Epithelial cell of proximal tubule (primary cell): ENCODE results near the gene ERF. TPM values are rescaled to one million over a fixed set of nuclear protein-coding genes. Genes with fewer than 3 reads are reported as not detected.

Experiments used
- DNase-seq: peaks from one replicate; pipeline ENCODE4 v3.0.0-alpha.2; 2011; ENCODE audit warnings: low read depth
- H3K4me3 ChIP-seq: 2 replicates; pipeline ENCODE4 v1.5.1; 2011; ENCODE audit warnings: low read depth, mild to moderate bottlenecking, low read length
- total RNA-seq: library from RNA; depleted of rRNA; stranded (reverse); fragments of >200 nt; gene quantifications from 2 replicates; pipeline ENCODE4 v1.2.3, GENCODE V29; 2015
- TF ChIP-seq, protein P1 (sequence below): conservative IDR thresholded peaks from 2 replicates; pipeline ENCODE4 v1.5.1; 2012; ENCODE audit warnings: low read depth, mild to moderate bottlenecking, low read length

Gene ERF
- total RNA-seq, 1 donor from 2014 or later = 36.3 TPM

DNA sequence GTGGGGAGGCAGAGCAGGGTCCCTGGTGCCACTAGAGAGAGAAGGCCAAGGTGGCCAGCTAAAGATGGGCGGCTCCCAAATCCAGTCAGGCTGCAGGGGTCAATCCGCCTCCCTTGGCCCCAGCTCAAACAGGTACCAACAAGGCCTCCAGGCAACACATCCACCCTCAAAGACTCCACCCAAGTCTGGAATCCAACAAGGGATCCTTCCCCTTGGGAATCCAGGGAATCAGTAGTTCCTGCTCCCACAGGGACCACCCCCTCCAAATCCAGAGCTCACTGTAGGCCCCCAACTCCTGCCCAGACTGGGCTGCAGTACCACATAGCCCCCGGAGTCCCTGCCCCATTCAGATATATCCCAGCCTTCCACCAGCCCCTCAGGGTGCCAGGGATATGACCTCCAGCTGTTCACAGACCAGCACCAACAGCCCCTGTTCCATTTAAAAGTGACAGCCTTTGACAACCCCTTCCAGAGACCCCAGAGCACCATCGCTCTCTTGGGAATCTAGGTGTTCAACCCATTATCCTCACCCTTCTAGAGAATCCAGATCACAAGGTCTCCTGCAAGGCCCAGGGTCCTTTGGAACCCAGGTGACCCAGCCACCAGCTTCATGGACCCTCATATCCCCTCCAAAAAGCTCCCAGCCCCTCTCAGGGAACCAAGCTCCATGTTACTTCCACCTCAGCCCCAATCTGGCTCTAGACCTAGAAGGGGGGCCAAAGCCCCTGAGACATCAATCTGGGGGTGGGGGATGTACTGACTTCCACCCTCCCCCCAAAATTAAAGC is 3.2 kb downstream of the ERF start:
- DNase-seq = no peak
- TF ChIP-seq, protein P1, sequence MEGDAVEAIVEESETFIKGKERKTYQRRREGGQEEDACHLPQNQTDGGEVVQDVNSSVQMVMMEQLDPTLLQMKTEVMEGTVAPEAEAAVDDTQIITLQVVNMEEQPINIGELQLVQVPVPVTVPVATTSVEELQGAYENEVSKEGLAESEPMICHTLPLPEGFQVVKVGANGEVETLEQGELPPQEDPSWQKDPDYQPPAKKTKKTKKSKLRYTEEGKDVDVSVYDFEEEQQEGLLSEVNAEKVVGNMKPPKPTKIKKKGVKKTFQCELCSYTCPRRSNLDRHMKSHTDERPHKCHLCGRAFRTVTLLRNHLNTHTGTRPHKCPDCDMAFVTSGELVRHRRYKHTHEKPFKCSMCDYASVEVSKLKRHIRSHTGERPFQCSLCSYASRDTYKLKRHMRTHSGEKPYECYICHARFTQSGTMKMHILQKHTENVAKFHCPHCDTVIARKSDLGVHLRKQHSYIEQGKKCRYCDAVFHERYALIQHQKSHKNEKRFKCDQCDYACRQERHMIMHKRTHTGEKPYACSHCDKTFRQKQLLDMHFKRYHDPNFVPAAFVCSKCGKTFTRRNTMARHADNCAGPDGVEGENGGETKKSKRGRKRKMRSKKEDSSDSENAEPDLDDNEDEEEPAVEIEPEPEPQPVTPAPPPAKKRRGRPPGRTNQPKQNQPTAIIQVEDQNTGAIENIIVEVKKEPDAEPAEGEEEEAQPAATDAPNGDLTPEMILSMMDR = no peak
- H3K4me3 ChIP-seq = peak overlapping the region; percentile 14

DNA sequence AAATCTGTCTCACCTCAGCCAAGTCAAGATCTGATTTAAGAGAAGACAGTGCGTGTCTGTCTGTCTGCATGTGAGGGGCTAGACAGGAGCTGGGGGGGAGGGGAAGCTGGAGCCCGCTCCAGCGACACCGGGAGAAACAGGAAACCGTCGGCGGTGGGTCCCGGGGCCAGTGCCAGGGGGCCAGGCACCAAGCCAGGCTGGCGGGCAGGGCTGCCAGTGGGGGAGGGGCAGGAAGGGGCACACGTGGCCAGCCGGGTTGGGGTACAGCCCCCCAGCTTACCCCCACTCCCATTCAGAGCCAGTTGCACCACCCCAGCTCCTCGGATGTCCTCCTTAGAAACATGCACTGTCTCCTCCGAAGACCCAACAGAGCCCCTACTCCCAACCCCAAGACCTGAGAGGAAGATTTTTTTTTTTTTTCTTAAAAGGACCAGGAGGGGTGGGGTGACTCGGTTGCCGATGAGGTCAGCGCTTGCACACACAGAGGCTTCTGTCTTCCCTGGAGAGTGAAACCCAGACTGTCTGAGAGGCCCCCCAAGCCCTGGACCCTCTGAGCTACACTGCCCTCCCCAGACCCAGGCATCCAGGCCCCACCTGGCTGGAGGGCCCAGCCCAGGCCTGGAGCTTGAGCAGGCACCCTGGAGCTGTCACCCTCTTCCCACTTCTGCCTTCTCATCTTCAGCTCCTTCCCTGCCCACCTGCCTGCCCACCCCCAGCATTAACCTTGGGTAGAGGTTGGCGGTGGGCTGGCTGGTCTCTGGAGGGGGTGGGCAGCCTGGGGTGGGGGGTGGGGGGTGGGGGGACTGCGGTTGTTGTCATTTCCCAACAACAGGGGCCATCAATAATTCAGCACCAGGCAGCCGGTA is 4.0 kb downstream of the ERF start:
- TF ChIP-seq, protein P1 = no peak
- no peak for DNase-seq
- peak overlapping the region; percentile 16 for H3K4me3 ChIP-seq

DNA sequence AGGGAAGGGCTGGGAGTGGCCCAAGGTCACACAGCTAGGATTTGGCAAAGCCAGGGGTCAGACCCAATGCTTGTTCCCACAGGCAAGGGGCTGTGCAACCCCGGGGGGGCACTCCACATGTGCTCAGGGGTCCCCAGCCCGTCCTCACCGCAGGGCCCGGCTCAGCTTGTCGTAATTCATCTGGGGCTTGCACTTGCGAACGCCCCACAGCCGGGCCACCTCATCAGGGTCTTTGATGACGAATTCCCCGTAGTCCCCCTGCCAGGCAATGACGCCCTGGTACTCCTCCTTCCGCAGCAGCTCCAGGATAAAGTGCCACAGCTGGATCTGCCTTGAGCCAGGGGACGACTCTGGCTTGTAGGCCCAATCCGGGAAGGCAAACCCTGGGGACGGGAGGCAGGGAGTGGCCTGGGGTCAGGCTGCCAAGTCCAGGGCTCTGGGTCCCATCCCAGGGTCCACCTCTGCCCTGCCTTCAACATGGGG is 4.7 kb downstream of the ERF start:
- no peak for DNase-seq
- no peak overlapping the region for H3K4me3 ChIP-seq
- TF ChIP-seq, protein P1 = no peak

DNA sequence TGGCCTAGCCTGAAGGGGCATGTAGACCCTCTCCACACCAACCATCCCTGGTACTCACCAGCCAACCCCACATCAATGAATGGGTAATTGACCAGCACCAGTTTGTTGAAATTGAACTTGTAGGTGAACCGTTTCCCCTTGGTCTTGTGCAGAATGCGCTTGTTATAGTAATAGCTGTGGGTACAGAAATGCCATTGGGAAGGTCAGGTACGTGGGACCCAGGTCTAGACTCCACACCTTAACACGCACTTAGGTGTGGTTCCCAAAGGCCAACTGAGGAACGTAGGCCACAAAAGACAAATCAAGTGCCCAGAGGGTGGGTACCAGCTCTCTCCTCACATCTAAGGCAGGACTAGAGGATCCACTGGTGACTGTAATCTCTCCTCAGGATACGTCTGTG is 5.2 kb downstream of the ERF start:
- no peak overlapping the region for H3K4me3 ChIP-seq
- TF ChIP-seq, protein P1 = no peak
- no peak for DNase-seq

DNA sequence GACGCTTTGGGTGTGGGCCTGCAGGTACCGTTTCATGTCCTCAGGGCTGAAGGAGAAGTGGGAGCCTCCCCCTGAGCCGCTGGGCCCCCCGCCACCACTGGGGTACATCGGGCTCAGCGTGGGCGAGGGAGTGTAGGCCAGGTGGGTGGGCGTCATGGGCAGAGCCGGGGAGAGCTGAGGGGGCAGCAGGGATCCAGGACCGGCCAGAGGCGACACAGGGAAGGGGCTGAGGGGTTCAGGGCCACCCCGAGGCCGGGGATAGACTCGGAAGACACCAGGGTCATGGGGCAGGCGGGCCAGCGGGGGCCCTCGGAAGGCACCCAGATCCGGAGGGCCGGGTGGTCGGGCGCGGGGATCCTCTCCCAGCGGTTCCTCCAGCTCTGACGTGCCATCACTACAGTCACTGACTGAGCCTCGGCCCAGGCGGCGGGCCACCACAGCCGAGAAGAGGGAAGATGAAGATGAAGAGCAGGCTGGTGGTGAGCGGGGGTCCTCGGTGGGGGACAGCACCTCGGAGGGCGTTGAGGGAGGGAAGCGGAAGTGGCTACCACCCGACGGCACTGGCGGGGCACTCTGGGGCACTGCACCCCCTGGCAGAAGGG is 5.7 kb downstream of the ERF start:
- TF ChIP-seq, protein P1 = no peak
- H3K4me3 ChIP-seq = no peak overlapping the region
- DNase-seq = no peak

DNA sequence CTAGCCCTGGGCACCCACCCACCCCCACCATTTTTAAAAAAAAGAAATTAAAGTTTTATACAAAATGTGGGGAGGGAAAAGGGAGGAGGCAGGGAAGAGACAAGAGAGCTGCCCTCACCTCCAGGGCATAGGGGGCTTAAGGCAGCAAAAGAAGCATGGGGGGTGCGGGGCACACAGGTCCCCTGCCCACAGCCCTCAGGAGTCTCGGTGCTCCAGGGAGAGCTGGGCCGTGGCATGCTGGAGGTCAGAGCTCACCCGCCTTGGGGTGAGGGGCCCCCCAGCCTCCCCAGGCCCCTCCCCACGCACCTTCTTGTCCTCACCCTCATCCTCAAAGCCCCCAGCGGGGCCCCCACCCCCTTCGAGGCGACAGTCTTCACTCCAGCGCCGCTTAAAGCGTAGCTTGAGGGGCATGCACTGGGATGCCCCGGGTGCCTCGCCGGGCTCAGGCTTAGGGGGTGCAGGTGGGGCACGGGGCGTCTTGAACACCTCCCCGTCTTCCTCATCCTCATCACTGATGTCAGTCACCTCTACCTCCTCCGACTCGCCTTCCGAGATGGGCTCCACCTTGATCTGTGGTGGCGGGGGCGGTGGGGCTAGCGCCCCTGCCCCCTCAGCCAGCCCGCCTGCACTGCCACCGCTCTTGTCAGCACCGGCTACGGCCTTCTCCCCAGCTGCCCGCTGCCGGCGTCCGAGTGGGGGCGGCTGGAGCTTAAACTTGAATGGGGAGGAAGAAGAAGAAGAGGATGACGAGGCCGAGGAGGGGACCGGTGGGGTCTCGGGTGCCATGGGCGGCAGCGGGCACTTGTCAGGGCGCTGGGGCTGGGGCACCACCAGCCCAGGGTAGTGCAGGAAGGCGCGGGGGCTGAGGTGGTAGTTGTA is 6.4 kb downstream of the ERF start:
- H3K4me3 ChIP-seq = no peak overlapping the region
- DNase-seq = no peak
- TF ChIP-seq, protein P1 = no peak
